Motor neuron (in vitro differentiated cells): ENCODE measurements around the gene ACBD7. TPM values are rescaled to one million over a fixed set of nuclear protein-coding genes. Genes with fewer than 3 reads are reported as not detected.

ENCODE experiments used
- ATAC-seq, 8 experiments: fragments of 200-7000 bp; cut with Tn5 transposase; replicated peaks in 6 of 8; 2 replicates each; pipeline ENCODE4 v1.8.0; 2021; ENCODE audit warnings: mild to moderate bottlenecking in 8 of 8, moderate library complexity in 8 of 8
- H3K27ac ChIP-seq, 2 donors: fragments of 250-450 bp; sonication (Bioruptor Pico); 2 replicates each; pipeline ENCODE4 v1.9.0; 2021; ENCODE audit warnings: antibody characterized with exemption in 2 of 2, mild to moderate bottlenecking in 2 of 2, moderate library complexity in 1 of 2
- H3K4me1 ChIP-seq, 2 donors: fragments of 250-450 bp; sonication (Bioruptor Pico); replicated peaks in 1 of 2; 2 replicates each; pipeline ENCODE4 v1.6.1; 2021; ENCODE audit warnings: antibody characterized with exemption in 2 of 2, mild to moderate bottlenecking in 2 of 2, moderate library complexity in 1 of 2
- H3K4me3 ChIP-seq, 5 donors: fragments of 250-450 bp; sonication (Bioruptor Pico); 2 replicates each; pipeline ENCODE4 v1.9.0; 2021; ENCODE audit warnings: antibody characterized with exemption in 5 of 5, mild to moderate bottlenecking in 5 of 5, moderate library complexity in 4 of 5
- WGBS, 10 experiments: fragments of 450-650 bp; shearing (Covaris generic); methylation state at CpG; one replicate each; pipeline ENCODE4 v1.0.0; 2022; 5-methylcytosine and 5-hydroxymethylcytosine counted together
- in situ Hi-C, 9 experiments: fragments of 400-800 bp; cut with MboI; loops; one replicate each; pipeline ENCODE4 v1.15.0; 2021; ENCODE audit warnings: low sequenced_read_pairs in 9 of 9, low pct_unique_long_range_greater_than_20kb in 2 of 9; ENCODE audit not compliant: unreplicated experiment in 9 of 9
- total RNA-seq, 8 experiments: library from RNA; unstranded; fragments of 300-600 nt; gene quantifications; 2 replicates each; pipeline versions ENCODE4 v1.2.3 to v1.2.4, GENCODE V29; 2022

ACBD7 gene
- total RNA-seq, result 10 to 100 TPM in 2 of 8 experiments, 1 to 10 TPM in 6; 1.6 to 20.6 (median 2.1) TPM

DNA sequence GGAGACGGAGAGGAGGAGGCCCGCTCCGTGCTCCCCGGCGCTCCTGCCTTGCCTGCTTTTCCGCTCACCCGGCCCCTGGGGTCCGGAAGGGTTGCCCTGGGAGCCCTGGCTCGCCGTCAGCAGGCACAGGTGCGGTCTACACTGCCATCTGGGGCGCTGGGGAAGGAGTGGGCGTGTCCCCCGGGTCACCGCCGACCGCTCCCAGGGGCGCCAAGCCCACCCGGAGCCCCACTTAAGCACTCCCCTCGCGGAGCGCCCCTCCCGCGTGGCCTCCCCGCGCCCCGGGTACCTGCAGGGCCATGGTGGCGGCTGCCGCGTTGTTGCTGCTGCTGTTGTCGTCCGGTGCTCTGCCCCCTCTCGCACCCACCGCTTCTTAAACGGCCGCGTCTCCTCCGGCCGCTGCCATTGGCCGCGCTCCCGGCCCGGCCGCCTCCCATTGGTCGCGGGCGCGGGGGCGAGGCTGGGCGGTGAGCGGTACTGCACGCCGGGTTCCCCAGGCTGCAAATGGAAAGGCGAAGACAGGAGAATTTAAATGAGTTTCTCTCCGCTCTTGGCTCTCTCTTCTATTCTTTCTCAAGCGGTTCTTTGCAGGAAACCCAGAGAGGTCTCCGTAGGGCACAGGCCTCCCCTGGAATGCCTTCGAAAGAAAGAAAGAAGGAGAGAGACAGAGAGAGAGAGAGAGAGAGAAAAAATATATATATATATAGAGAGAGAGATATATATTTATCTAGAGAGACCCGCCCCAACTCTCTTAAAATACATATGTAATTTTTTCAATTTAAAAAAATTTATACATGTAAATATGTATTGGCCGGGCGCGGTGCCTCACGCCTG, at the start of gene ACBD7:
ACBD7 (minus strand) TSS at position 349 of the 834 bp plus-strand sequence; CDS start at position 301, 48 bp downstream.
- ATAC-seq, result peak; percentile 76 to 100 (median 99)
- peaks cover 0 to 3% of the 10 kb centered on the region in 2 donors for H3K4me1 ChIP-seq
- H3K4me3 ChIP-seq, result peak within 1 kb of the TSS; percentile 50 to 72 (median 60)
- in situ Hi-C loops, result no loop called here
- WGBS, 10 experiments, result 0 to 33% (median 7%) methylated on average over 1 to 12 of the region's 63 CpGs; no CpG with 5 or more reads in 3 of the 10 experiments
- H3K27ac ChIP-seq, result no peak within 1 kb of the TSS

DNA sequence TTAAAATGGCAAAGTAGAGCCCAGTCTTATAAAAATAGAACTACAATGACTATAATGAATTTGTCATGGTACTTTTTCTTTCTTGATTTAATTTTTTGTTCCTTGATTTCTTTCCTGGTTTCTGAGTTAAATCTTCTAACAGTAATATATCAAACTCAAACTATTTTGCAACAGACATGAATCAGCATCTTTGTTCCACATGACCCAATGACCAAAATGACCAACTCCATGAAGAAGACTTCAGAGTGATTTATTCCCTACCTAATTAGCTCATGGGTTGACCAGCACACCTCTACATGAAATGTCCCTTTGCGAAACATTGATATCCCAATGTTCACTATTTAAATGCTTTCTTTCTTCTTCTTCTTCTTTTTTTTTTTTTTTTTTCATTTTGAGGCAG, 49.1 kb upstream of the ACBD7 start:
- H3K27ac ChIP-seq, result no peak overlapping the region
- in situ Hi-C loops, result no loop called here
- ATAC-seq, result no peak
- WGBS, 10 experiments, result 80 to 100% (median 88%) methylated on average over 1 of the region's 1 CpG; no CpG with 5 or more reads in 4 of the 10 experiments
- peaks cover 9 to 12% of the 10 kb centered on the region in 2 donors for H3K4me1 ChIP-seq
- H3K4me3 ChIP-seq, result no peak overlapping the region

DNA sequence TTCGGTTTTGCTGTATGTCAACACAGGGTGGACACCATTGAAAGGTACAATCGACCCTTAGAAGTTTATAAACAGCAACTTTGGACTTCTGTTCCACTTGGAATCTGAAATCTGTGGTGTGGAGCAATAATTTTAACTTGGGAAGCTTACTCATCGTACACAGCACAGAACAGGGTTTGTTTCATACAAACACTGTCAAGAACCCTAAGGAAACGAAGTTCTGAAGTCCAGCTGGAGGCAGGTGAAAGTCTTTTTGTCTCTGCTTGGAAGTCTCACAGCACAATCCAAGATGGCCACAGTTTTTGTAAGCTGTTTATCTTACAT, 48.4 kb upstream of the ACBD7 start:
- Histone ChIP-seq H3K4me3 (no peak overlapping the region), H3K27ac (no peak overlapping the region), H3K4me1 (peaks cover 9 to 12% of the 10 kb centered on the region in 2 donors)
- 54 to 96% (median 82%) methylated on average over 1 to 4 of the region's 4 CpGs; no CpG with 5 or more reads in 2 of the 10 experiments for WGBS, 10 experiments
- peak in 1 of 8 experiments; percentile 14 for ATAC-seq
- in situ Hi-C loops, result no loop called here

DNA sequence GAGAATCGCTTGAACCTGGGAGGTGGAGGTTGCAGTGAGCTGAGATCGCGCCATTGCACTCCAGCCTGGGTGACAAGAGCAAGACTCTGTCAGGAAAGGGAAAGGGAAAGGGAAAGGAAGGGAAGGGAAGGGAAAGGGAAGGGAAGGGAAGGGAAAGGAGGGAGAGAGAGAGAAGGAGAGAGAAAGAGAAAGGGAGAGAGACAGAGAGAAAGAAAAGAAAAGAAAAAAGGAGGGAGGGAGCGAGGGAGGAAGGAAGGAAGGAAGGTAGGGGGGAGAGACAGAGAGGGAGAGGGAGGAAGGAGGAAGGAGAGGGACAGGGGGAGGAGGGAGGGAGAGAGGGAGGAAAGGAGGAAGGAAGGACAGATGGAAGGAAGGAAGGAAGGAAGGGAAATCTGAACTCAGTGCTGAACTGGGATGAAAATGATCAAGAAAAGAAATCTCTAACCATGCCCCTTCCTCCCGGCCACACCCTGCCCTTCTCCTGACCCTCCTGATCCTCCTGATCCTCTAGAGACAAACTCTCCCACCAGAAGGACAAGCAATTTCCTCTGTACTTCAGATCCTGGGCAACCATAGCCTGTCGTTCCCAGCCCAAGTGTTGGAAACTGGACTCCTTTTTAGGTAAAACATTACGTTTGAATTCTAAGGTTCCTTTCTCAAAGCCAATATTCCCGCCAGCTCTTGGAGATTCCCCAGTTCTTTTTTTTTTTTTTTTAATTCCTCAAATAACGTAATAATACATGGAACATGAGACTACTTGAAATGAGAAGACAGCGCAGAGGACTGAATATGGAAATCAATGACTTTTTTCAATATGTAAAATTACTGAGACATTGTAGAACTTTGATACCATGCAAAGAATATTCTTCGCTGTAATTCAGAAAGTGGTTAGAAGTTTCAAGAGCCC, 47.8 kb upstream of the ACBD7 start:
- WGBS, 10 experiments, result 58 to 100% (median 88%) methylated on average over 3 to 8 of the region's 11 CpGs; no CpG with 5 or more reads in 1 of the 10 experiments
- peak in 3 of 8 experiments; percentile 29 to 79 (median 62) for ATAC-seq
- in situ Hi-C loops, result no loop called here
- no peak overlapping the region for H3K4me3 ChIP-seq
- no peak overlapping the region for H3K27ac ChIP-seq
- peaks cover 8% of the 10 kb centered on the region in 2 donors for H3K4me1 ChIP-seq

DNA sequence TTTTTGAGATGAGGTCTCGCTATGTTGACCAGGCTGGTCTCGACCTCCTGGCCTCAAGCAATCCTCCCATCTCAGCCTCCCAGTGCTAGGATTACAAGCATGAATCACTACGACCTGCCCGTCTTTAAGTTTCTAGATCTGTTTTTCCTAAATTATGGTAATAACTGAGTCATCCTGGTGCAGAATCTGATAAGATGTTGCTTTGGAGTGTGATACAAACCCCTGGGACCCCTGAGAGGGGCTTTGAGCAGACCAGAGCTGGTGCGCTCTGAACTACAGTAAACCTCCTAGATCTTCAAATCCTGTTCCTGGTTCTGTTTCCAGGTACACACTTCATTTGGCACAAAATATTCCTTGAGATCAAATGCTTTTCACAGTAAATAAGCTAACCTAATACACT, 42.8 kb upstream of the ACBD7 start:
- in situ Hi-C loops, result no loop called here
- Histone ChIP-seq H3K27ac (no peak overlapping the region), H3K4me3 (no peak overlapping the region), H3K4me1 (no peaks in the 10 kb centered on the region)
- ATAC-seq, result no peak
- WGBS, 10 experiments, result 83 to 100% (median 96%) methylated on average over 2 to 5 of the region's 5 CpGs; no CpG with 5 or more reads in 3 of the 10 experiments

DNA sequence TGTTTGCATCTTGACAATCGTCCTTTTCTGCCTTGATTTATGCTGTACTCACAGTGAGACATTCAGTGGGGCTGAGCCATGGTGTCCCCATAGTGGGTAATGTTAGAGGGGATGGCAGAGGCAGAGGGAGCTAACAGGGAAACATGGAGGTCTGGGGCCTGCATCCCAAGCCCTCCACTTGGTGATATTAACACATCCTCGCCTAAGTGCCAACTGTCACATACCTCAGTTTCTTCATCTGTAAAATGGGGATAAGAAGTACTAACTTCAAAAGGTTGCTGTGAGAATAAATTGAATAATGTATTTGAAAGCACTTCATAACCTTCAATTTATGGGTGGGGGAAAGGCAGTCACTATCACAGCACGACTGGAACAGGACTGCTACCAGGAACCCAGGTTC, 36.3 kb upstream of the ACBD7 start:
- WGBS, 10 experiments, result 13 to 100% (median 92%) methylated on average over 1 to 2 of the region's 3 CpGs; no CpG with 5 or more reads in 2 of the 10 experiments
- no peak overlapping the region for H3K4me3 ChIP-seq
- in situ Hi-C loops, result no loop called here
- no peak overlapping the region for H3K27ac ChIP-seq
- no peak for ATAC-seq
- H3K4me1 ChIP-seq, result no peaks in the 10 kb centered on the region

DNA sequence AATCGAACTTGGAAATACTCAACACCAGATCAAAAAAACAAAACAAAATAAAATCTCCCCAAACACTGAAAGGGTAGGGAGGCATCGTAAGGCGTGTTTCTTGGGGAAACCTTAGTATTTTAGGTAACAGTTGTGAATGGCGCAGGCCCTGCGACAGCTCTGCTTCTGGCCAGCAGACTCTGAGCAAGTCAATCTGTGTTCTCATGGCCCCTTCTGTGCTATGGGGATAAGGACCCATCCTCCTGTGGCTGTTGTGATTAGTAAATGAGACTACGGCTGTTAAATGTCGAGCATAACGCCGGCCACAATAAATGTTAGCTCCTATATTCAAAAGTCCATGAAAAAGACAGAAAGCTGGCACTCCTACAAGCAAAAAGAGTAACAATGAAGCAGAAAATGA, 35.6 kb upstream of the ACBD7 start:
- WGBS, 10 experiments, result 86 to 100% (median 95%) methylated on average over 1 to 9 of the region's 9 CpGs; no CpG with 5 or more reads in 1 of the 10 experiments
- in situ Hi-C loops, result no loop called here
- no peak for ATAC-seq

DNA sequence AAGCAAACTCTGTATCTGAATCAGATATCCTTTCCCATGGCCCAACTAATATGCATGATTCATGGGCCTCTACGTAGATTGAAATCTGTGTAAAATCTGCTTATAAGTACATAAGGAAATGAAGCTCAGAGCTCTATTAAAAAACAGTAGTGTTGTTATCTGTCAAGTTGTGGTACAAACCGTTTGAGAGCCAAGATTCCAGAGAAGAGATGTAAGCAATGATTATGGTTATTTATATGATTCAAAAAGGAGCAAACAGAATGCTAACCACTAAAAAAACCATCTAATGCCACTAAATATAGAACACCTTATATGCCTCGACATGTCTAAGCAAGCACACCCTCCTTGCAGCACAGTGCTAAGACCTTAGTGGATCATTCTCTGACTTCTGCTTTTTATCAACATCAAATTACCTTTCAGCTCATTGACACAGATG, 35.2 kb upstream of the ACBD7 start:
- Histone ChIP-seq H3K4me3 (no peak overlapping the region), H3K27ac (no peak overlapping the region), H3K4me1 (no peaks in the 10 kb centered on the region)
- WGBS, 10 experiments, result 29 to 100% (median 83%) methylated on average over 2 to 3 of the region's 3 CpGs; no CpG with 5 or more reads in 1 of the 10 experiments
- in situ Hi-C loops, result no loop called here
- peak in 3 of 8 experiments; percentile 57 to 87 (median 81) for ATAC-seq

More for the DNA sequence above, 35.6 kb upstream of the ACBD7 start:
- Histone ChIP-seq H3K4me3 (no peak overlapping the region), H3K4me1 (no peaks in the 10 kb centered on the region), H3K27ac (no peak overlapping the region)

DNA sequence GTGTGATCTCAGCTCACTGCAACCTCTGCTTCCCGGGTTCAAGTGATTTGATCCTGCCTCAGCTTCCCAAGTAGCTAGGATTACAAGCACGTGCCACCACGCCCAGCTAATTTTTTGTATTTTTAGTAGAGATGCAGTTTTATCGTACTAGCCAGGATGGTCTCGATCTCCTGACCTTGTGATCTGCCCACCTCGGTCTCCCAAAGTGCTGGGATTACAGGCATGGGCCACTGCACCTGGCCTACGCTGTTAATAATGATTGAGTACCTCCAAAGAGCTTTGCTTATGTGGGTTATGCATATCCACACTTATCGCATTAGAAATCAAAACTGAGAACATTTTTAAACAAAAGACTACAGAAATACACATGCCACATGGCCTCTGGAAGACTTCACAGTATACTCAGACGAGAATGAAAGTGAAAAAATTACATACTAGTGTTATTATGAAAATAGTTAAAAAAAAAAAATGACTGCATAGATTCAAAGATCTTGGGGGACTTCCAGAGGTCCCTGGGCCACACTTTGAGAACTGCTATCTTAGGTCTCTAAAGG, 34.0 kb upstream of the ACBD7 start:
- H3K4me3 ChIP-seq, result no peak overlapping the region
- 0 to 98% (median 94%) methylated on average over 1 to 9 of the region's 9 CpGs; no CpG with 5 or more reads in 2 of the 10 experiments for WGBS, 10 experiments
- no peak overlapping the region for H3K27ac ChIP-seq
- ATAC-seq, result no peak
- H3K4me1 ChIP-seq, result no peaks in the 10 kb centered on the region
- in situ Hi-C loops, result no loop called here

DNA sequence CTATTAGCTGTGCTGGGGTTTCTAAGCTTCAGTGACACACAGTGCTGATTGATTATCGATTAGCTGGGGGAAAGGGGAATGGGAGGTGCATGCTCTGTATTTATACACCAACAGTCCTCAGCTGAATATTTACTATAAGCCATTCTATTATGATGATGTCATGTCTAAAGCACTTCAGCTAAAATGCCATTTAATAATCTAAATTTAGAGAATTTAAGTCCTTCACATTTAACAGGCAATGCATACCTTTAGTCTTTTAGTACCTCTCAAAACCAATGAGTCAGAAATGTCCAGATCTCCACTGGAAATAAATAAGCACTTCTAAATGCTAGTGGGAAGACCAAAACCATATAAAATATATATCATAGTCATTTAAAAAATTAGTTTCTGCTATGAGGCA, 33.1 kb upstream of the ACBD7 start:
- Histone ChIP-seq H3K27ac (no peak overlapping the region), H3K4me3 (no peak overlapping the region), H3K4me1 (no peaks in the 10 kb centered on the region)
- ATAC-seq, result no peak
- in situ Hi-C loops, result no loop called here
- 100% methylated on average over 1 of the region's 1 CpG; no CpG with 5 or more reads in 5 of the 10 experiments for WGBS, 10 experiments

DNA sequence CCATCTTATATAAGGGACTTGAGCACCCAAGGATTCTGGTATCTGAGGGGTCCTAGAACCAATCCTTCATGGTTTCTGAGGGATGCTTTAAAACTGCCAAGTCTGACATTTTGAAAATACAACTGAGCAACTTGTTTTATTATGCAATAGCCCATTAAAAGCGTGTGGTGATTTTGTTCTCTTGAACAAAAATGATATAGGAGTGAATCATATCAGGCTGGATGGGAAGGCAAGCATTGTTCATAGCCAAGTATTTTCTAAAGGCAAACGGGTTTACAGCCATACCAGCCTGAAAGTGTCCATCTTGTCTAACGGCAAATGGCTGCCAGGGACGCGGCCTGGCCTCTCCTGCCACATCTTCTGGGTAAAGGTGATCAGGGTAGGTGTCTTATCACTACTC, 31.9 kb upstream of the ACBD7 start:
- no peak for ATAC-seq
- Histone ChIP-seq H3K27ac (no peak overlapping the region), H3K4me1 (no peaks in the 10 kb centered on the region), H3K4me3 (no peak overlapping the region)
- 50 to 100% (median 94%) methylated on average over 2 to 5 of the region's 5 CpGs; no CpG with 5 or more reads in 2 of the 10 experiments for WGBS, 10 experiments
- in situ Hi-C loops, result no loop called here

DNA sequence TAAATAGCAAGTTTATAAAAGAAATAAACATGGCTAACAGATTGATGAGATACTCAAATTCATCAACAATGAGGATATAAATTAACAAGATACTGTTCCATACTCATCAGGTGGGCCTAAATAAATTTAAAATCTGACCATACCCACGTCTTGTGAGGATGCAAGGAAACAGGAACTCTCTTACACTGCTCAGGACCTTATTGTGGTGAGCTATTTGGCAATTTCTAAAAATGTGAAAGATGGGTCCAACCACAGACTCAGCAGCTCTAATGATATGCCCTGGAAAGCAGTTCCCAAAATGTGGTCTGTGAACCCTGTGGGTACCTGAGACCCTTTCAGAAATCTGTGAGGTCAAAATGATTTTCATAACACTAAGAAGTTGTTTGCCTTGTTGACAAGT, 30.0 kb upstream of the ACBD7 start:
- no peak overlapping the region for H3K4me3 ChIP-seq
- ATAC-seq, result no peak
- H3K4me1 ChIP-seq, result no peaks in the 10 kb centered on the region
- WGBS, 10 experiments, result 100% methylated on average over 1 of the region's 1 CpG; no CpG with 5 or more reads in 6 of the 10 experiments
- H3K27ac ChIP-seq, result no peak overlapping the region
- in situ Hi-C loops, result no loop called here

DNA sequence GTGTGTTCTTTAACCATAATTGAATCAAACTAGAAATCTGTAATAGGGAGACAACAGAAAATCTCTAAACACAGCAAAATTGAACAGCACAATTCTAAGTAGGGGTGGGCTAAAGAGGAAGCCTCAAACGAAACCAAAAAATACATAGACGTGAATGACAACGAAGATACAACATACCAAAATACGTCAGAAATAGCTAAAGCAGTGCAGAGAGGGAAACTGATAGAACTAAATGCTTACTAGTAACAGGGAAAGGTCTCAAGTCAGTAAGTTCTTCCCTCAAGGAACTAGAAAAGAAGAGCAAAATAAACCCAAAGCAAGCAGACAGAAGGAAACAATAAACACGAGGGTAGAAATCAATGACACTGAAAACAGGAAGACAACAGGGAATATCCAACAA, 27.6 kb upstream of the ACBD7 start:
- in situ Hi-C loops, result no loop called here
- no peaks in the 10 kb centered on the region for H3K4me1 ChIP-seq
- H3K27ac ChIP-seq, result no peak overlapping the region
- H3K4me3 ChIP-seq, result no peak overlapping the region
- no peak for ATAC-seq
- WGBS, 10 experiments, result 90 to 100% (median 93%) methylated on average over 1 to 5 of the region's 5 CpGs
